Measurements from ENCODE around the gene GP1BA.
"Not testable (repeated sequence)": the region's sequence is repeated elsewhere in the genome, so short reads cannot be mapped to it uniquely, and the experiment has no call there.

DNA sequence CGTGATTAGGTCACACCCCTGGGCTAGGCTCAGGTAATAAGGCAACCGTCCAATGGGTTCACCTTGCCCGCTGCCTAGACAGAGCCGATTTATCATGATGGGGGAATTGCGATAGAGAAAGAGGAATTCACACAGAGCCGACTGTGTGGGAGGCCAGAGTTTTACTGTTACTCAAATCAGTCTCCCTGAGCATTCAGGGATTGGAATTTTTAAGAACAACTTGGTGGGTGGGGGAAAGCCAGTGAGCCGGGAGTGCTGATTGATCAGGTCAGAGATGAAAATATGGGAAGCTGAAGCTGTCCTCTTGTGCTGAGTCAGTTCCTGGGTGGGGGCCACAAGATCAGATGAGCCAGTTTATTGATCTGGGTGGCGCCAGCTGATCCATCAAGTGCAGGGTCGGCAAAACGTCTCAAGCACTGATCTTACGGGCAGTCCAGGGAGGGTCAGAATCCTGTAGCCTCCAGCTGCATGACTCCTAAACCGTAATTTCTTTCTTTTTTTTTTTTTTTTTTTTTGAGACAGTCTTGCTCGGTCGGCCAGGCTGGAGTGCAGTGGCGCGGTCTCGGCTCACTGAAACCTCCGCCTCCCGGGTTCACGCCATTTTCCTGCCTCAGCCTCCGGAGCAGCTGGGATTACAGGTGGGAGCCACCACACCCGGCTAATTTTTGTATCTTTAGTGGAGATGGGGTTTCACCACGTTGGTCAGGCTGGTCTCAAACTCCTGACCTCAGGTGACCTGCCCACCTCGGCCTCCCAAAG, 5.3 kb upstream of the GP1BA start:
- not testable (repeated sequence) for TF ChIP-seq POLR2A (IDR thresholded peaks at IDR 0.05; ENCODE audit: low read depth, low read length); POLR2AphosphoS5 (IDR thresholded peaks at IDR 0.05; ENCODE audit: insufficient read depth, low read depth, low read length); CTCF (IDR thresholded peaks at IDR 0.05; ENCODE audit: extremely low read depth in 1 of 2, insufficient read depth in 1 of 2, low read depth in 1 of 2, low read length in 2 of 2); MAX (IDR thresholded peaks at IDR 0.05; ENCODE audit: insufficient read depth, insufficient read length); JUN (IDR thresholded peaks at IDR 0.05; ENCODE audit: borderline replicate concordance, insufficient read depth, insufficient read length, low read depth); EZH2 (IDR thresholded peaks at IDR 0.05; ENCODE audit: borderline replicate concordance, low read depth, low read length, severe bottlenecking); MYC (IDR thresholded peaks at IDR 0.05; ENCODE audit: low read depth, low read length); FOS (IDR thresholded peaks at IDR 0.05; ENCODE audit: borderline replicate concordance, insufficient read depth, low read length)
